Fibroblast of lung (primary cell): Measurements from ENCODE around the gene CLEC16A. TPM values are rescaled to one million over a fixed set of nuclear protein-coding genes. Genes with fewer than 3 reads are reported as not detected.
A peak's percentile ranks its signal among the peaks of the same experiment; 100 is the strongest.

Experiments used
- DNase-seq, 2 donors: peaks; one replicate each; pipeline versions ENCODE4 v3.0.0 to v3.0.0-alpha.2; 2010; ENCODE audit warnings: low read depth in 2 of 2
- H2AFZ ChIP-seq: 2 replicates; pipeline ENCODE4 v1.5.1; 2012; ENCODE audit warnings: low read length, control low read depth, inconsistent platforms
- H3K27ac ChIP-seq: 2 replicates; pipeline ENCODE4 v1.5.1; 2011; ENCODE audit warnings: low read length, control low read depth; ENCODE audit not compliant: insufficient read depth
- H3K27me3 ChIP-seq: 2 replicates; pipeline ENCODE4 v1.5.1; 2011; ENCODE audit warnings: mild to moderate bottlenecking, low read length; ENCODE audit not compliant: control insufficient read depth, insufficient read depth
- H3K36me3 ChIP-seq: 2 replicates; pipeline ENCODE4 v1.5.1; 2011; ENCODE audit warnings: low read length; ENCODE audit not compliant: control insufficient read depth, insufficient read depth
- H3K4me1 ChIP-seq: 2 replicates; pipeline ENCODE4 v1.5.1; 2011; ENCODE audit warnings: low read length; ENCODE audit not compliant: control insufficient read depth, insufficient read depth; ENCODE audit errors: extremely low read depth
- H3K4me2 ChIP-seq: 2 replicates; pipeline ENCODE4 v1.5.1; 2011; ENCODE audit warnings: low read length, control low read depth; ENCODE audit not compliant: insufficient read depth; ENCODE audit errors: extremely low read depth
- H3K4me3 ChIP-seq, 4 experiments: fragments of 200-600 bp in 1 of 4; sonication (generic) in 1 of 4; replicated peaks in 1 of 4; 2 replicates each; pipeline ENCODE4 v1.5.1; 2011 to 2016; ENCODE audit warnings: low read length in 4 of 4, low read depth in 3 of 4, mild to moderate bottlenecking in 3 of 4, control low read depth in 2 of 4, inconsistent platforms in 1 of 4, mixed read lengths in 1 of 4; ENCODE audit not compliant: insufficient read depth in 1 of 4; ENCODE audit errors: control extremely low read depth in 1 of 4
- H3K79me2 ChIP-seq: 2 replicates; pipeline ENCODE4 v1.5.1; 2012; ENCODE audit warnings: mild to moderate bottlenecking, low read length, inconsistent platforms; ENCODE audit not compliant: control insufficient read depth, insufficient read depth
- H3K9ac ChIP-seq: 2 replicates; pipeline ENCODE4 v1.5.1; 2011; ENCODE audit warnings: mild to moderate bottlenecking, low read length, control low read depth; ENCODE audit not compliant: insufficient read depth
- H3K9me3 ChIP-seq: 2 replicates; pipeline ENCODE4 v1.5.1; 2012; ENCODE audit warnings: low read depth, low read length; ENCODE audit not compliant: control insufficient read depth, insufficient read depth
- H4K20me1 ChIP-seq: 2 replicates; pipeline ENCODE4 v1.5.1; 2011; ENCODE audit warnings: low read length; ENCODE audit not compliant: control insufficient read depth, insufficient read depth; ENCODE audit errors: extremely low read depth
- CTCF ChIP-seq, 2 donors: IDR thresholded peaks in 1 of 2; conservative IDR thresholded peaks in 1 of 2; 1 replicate in 1 of 2; 2 replicates in 1 of 2; pipeline ENCODE4 v1.5.1; 2011 to 2012; ENCODE audit warnings: low read length in 2 of 2, control low read depth in 1 of 2, inconsistent platforms in 1 of 2, low read depth in 1 of 2, mild to moderate bottlenecking in 1 of 2
- EZH2 ChIP-seq: IDR thresholded peaks from 2 replicates; pipeline ENCODE4 v1.5.1; 2012; ENCODE audit warnings: low read length, control low read depth, mild to moderate bottlenecking; ENCODE audit errors: missing control alignments
- polyA plus RNA-seq, 2 donors: library from polyadenylated mRNA; depleted of rRNA in 1 of 2; stranded (reverse) in 1 of 2; unstranded in 1 of 2; fragments of >200 nt; gene quantifications; 2 replicates each; pipeline ENCODE4 v1.2.1, GENCODE V29; 2011 to 2012; ENCODE audit warnings: missing spikeins in 1 of 2
- total RNA-seq: library from RNA; depleted of rRNA; stranded (reverse); fragments of >200 nt; gene quantifications from 2 replicates; pipeline ENCODE4 v1.2.1, GENCODE V29; 2014

CLEC16A gene
- total and polyA plus RNA-seq, 2 donors (not counting 1 experiment from before 2014, with no cell fraction given): 9.1 to 22.0 TPM

- no peaks in the 10 kb centered on the region for H4K20me1 ChIP-seq
- H3K27me3 ChIP-seq: no peaks in the 10 kb centered on the region
- H3K4me1 ChIP-seq: peaks cover 30% of the 10 kb centered on the region
- no peaks in the 10 kb centered on the region for H3K9me3 ChIP-seq
- TF ChIP-seq CTCF (conservative IDR thresholded peaks at IDR 0.05 in 1 of 2, IDR thresholded peaks at IDR 0.05 in 1 of 2; ENCODE audit: low read depth in 1 of 2, low read length in 2 of 2) (no peak), EZH2 (no peak)
- H3K79me2 ChIP-seq: no peaks in the 10 kb centered on the region
- DNase-seq: peak; percentile 63 to 71
- no peak overlapping the region for H3K4me3 ChIP-seq
- no peak overlapping the region for H3K27ac ChIP-seq
- no peak overlapping the region for H2AFZ ChIP-seq
- H3K4me2 ChIP-seq: no peak overlapping the region
- peaks cover 1% of the 10 kb centered on the region for H3K36me3 ChIP-seq
- H3K9ac ChIP-seq: no peak overlapping the region
Measured at GRCh38 chr16:11029948-11030347, 85.6 kb downstream of the CLEC16A start.

- H4K20me1 ChIP-seq: no peaks in the 10 kb centered on the region
- TF ChIP-seq EZH2: no peak
- no peak for TF ChIP-seq CTCF (conservative IDR thresholded peaks at IDR 0.05 in 1 of 2, IDR thresholded peaks at IDR 0.05 in 1 of 2; ENCODE audit: low read depth in 1 of 2, low read length in 2 of 2)
- no peak for DNase-seq
- H3K4me3 ChIP-seq: no peak overlapping the region
- H3K79me2 ChIP-seq: no peaks in the 10 kb centered on the region
- peaks cover 32% of the 10 kb centered on the region for H3K4me1 ChIP-seq
- no peaks in the 10 kb centered on the region for H3K27me3 ChIP-seq
- no peak overlapping the region for H2AFZ ChIP-seq
- H3K36me3 ChIP-seq: no peaks in the 10 kb centered on the region
- no peak overlapping the region for H3K4me2 ChIP-seq
- H3K27ac ChIP-seq: no peak overlapping the region
- H3K9ac ChIP-seq: no peak overlapping the region
- H3K9me3 ChIP-seq: no peaks in the 10 kb centered on the region
Measured at GRCh38 chr16:11030990-11031510, 86.7 kb downstream of the CLEC16A start.

GRCh38 chr16:11032000-11032921, 87.9 kb downstream of the CLEC16A start:
- H3K79me2 ChIP-seq: no peaks in the 10 kb centered on the region
- DNase-seq: peak; percentile 41 to 75
- H3K36me3 ChIP-seq: no peaks in the 10 kb centered on the region
- no peaks in the 10 kb centered on the region for H3K9me3 ChIP-seq
- no peak overlapping the region for H3K9ac ChIP-seq
- no peak overlapping the region for H2AFZ ChIP-seq
- H3K4me3 ChIP-seq: no peak overlapping the region
- H3K4me2 ChIP-seq: peak overlapping the region; percentile 23
- TF ChIP-seq EZH2 (no peak), CTCF (conservative IDR thresholded peaks at IDR 0.05 in 1 of 2, IDR thresholded peaks at IDR 0.05 in 1 of 2; ENCODE audit: low read depth in 1 of 2, low read length in 2 of 2) (no peak)
- no peaks in the 10 kb centered on the region for H4K20me1 ChIP-seq
- peaks cover 32% of the 10 kb centered on the region for H3K4me1 ChIP-seq
- no peaks in the 10 kb centered on the region for H3K27me3 ChIP-seq
- peak overlapping the region; percentile 61 for H3K27ac ChIP-seq
